Central memory CD4-positive, alpha-beta T cell (primary cell): Measurements from ENCODE around the gene BAIAP2L1.
"Not testable (repeated sequence)": the region's sequence is repeated elsewhere in the genome, so short reads cannot be mapped to it uniquely, and the experiment has no call there.

Experiments used
- DNase-seq: peaks from one replicate; pipeline ENCODE4 v3.0.0; 2022

Gene BAIAP2L1

DNA sequence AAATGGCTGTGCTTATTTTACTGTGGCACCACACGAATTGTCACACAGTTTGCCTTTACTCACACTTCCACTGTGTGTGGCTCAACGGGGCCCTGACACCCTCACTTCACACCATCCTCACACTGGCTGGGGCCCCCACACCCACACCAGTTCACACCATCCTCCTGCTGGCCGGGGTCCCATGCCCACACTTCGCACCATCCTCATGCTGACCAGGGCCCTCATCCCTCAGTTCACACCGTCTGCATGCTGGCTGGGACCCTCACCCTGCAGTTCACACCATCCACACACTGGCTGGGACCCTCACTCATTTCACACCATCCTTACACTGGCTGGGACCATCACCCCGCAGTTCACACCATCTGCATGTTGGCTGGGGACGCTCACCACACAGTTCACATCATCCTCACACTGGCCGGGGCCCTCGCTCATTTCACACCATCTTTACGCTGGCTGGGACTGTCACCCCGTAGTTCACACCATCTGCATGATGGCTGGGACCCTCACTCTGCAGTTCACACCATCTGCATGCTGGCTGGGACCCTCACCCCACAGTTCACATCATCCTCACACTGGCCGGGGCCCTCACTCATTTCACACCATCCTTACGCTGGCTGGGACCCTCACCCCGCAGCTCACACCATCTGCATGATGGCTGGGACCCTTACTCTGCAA, 83.4 kb downstream of the BAIAP2L1 start:
- no peak for DNase-seq

DNA sequence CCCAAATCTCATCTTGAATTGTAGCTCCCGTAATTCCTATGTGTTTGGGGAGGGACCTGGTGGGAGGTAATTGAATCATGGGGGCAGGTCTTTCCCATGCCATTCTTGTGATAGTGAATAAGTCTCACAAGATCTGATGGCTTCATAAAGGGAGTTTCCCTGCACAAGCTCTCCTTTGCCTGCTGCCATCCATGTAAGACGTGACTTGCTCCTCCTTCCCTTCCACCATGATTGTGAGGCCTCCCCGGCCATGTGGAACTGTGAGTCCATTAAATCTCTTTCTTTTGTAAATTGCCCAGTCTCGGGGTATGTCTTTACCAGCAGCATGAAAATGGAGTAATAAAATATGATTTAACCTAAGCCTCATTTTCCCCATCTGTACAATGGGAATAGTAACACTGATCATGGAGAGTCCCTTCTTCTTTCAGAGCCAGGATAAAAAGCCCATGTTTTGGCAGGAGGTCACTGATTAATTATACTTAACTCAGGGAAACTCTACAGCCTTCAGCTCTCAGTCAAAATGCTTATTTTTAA, 84.8 kb downstream of the BAIAP2L1 start:
- DNase-seq = not testable (repeated sequence)

- no peak for DNase-seq
Measured at GRCh38 chr7:98315318-98315993, 85.4 kb downstream of the BAIAP2L1 start.

- no peak for DNase-seq
Measured at GRCh38 chr7:98314469-98314868, 86.4 kb downstream of the BAIAP2L1 start.

DNA sequence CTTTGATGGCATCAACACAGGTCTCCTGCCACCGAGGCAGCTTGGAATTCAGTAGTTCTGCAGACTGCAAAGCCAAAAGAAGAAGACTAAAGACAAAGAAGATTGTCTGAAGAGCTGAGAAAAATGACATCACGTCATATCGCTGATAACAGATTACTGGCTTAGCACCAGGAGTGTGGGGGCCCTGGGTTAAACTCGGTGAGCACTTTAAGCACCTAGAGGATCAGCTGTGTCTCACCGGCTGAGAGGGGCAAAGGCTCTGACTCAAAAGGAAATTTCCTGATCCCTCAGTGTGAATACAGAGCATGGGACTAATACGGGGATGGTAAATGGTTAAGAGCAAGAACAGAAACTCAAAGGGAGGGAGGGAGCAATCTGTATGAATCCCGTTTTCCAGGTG, 88.7 kb downstream of the BAIAP2L1 start:
- DNase-seq = no peak

- DNase-seq = no peak
Measured at GRCh38 chr7:98309566-98309965, 91.3 kb downstream of the BAIAP2L1 start.

DNA sequence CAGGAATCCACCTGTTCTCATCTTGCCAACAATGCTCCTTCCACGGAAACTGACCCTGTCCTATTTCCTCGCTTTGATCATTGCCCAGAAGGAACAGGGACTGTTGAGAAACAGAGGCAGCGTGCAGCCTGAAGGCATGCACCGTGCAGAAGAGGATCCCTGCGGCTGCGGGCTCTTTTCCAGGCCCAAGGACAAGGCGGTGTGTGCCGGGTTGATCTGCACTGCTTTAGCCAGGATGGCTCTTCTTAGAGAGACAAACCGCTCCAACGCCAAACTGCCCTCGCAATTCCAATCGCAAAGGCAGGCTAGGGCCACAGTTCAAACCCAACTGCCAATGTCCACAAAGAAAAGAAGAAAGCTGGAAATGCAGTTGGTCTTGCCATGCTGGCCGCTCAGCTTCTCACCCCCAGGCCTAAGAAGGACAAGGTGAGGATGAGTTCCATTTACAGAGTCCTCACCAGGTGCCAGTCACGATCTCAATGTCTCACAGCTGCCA, 92.9 kb downstream of the BAIAP2L1 start:
- DNase-seq = no peak

DNA sequence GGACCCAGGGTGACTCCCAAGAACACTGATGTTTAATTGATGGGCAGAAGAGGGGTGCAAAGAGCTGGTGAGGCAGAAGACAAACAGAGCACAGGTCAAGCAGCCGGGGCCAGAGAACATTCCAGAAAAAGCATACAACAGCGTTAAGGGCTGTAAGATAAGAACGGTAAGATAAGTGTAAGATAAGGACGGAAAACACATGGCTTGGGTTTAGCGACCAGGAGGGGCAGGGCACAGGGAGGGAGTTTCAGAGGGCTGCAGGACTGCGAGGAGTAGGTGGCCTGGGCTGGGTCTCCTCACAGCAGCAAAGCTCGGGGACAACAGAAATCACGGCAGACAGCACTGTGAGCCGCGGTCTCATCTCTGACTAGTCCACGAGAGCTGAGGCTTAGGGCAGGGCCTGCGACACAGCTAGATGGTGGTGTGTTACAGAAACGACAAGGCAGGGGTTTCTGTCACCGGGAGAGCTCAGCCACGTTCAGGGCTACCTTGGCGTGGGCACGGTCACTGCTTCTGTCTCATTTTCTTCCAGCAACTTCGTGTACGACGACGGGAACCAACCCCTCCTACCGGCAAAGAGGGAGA, 94.8 kb downstream of the BAIAP2L1 start:
- no peak for DNase-seq

DNA sequence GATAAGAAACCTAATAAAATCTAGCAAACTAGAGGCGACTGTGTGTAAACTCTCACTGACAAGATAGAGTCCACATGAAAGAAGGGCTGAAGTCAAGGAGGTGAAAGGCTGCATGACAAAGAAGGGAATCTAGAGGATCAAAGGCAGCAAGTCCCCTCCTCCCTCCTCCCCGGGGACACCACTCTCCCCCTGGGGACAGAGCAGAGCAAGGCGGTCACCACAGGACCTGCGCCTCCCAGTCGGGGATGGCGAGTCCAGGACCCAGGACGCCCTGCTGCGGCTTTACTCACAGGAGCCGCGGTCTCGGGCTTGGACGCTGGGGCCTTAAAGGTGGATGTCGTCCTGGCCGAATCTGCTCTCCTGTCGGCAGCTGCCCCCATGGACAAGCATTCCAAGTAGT, 97.0 kb downstream of the BAIAP2L1 start:
- no peak for DNase-seq

- no peak for DNase-seq
Measured at GRCh38 chr7:98303176-98303865, 97.6 kb downstream of the BAIAP2L1 start.

GRCh38 chr7:98301693-98302470, 99.0 kb downstream of the BAIAP2L1 start:
- no peak for DNase-seq

DNA sequence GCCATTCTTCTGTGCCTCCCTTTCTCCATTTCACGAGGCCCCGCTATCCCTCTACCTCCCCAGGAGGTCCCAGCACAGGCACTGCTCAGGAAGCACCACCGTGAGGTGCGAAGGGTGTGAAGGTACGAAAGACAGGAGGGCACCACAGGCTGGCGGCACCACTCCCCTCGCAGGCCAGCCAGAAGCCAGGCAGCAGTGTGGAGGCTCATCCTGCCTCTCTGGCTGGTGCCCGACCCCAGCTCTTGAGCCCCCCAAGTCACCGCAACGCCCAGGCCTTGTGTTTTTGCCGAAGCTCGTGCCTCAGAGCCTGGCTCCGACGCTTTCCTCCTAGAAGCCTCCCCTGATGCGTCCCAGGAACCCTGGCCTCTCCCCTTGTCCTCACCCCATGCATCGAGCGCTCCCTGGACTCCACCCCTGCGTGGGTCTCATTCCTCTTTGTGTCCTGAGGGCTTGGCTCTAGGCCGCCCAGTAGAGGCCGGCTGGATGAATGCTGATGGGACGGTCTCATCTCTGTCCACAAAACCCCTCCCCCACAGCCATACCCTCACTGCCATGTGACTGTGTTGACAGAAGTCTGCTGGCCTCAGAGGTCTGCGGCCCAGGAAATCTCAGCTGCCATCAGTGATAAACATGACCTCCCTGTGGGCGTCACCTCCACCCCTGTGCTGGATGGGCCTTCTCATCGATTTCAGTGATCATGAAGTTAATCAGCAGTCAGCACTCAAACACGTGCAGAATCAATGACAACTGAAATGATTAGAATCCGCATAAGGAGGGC, 100.1 kb downstream of the BAIAP2L1 start:
- DNase-seq = no peak

DNA sequence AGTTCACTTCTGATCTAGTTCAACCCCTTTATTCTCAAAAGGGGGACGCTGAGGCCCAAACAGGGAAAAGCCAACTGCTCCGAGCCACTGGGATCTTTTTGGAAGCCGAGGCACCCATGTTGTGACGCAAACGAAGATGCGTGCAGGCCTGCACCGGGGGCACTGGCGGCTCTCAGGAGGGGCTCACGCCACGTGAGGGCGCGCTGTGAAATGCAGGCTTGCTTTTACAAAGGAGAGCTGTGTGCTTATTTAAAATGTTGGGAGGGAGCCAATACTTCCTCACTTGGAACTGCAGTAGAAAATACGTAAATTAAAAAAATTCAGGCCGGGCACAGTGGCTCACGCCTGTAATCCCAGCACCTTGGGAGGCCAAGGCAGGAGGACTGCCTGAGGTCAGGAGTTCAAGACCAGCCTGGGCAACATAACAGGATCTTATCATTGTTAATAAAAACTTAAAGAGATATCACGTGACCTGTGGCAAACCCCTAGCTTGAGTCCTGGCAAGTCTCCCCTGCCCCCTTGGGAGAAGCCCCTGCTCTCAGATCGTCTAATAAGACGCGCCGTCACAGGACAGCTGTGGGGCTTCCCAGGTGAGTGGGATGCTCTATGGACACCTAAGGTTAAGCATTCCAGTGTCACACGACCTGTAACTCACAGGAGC, 103.1 kb downstream of the BAIAP2L1 start:
- no peak for DNase-seq

DNA sequence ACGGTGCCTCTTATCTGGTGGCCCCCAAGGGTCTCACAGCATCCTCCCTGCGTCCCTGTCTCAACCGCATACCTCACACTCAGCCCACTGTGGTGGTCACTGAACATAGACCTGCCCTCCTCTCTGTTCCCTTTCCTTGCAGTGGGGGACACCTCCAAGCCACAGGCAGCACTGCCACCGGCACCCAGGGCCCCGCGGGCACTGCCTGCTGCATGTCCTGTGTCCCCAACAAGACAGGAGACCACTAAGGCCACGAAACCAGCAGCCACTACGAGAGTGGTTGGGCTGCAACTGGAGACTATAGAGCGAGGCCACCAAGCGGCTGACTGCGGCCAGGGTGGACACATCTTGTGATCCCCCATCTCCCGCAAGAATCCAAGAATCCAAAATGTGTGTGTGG, 104.1 kb downstream of the BAIAP2L1 start:
- no peak for DNase-seq

- no peak for DNase-seq
Measured at GRCh38 chr7:98295467-98296192, 105.3 kb downstream of the BAIAP2L1 start.

- DNase-seq = no peak
Measured at GRCh38 chr7:98294798-98295382, 106.0 kb downstream of the BAIAP2L1 start.

GRCh38 chr7:98294326-98294725, 106.6 kb downstream of the BAIAP2L1 start:
- no peak for DNase-seq

DNA sequence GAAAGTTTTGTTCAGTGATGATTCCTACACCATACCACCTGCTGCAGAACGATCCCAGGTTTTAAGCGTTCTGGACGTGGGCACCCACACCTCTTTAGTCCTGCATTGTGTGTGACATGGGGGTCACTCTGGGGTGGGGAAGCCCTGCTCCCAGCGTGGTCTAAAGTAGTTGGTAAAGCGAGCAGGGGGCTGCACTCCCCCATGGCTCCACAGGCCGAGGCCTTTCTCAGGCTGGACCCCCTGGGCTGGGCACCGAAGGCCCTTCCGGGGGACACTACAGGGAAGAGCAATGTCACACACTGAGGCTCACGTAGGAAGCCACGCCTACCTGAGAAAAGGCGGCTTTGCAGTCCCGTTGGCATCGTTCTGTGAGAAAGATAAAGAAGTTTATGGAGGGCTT, 107.1 kb downstream of the BAIAP2L1 start:
- no peak for DNase-seq

- DNase-seq = no peak
Measured at GRCh38 chr7:98293265-98293664, 107.6 kb downstream of the BAIAP2L1 start.

DNA sequence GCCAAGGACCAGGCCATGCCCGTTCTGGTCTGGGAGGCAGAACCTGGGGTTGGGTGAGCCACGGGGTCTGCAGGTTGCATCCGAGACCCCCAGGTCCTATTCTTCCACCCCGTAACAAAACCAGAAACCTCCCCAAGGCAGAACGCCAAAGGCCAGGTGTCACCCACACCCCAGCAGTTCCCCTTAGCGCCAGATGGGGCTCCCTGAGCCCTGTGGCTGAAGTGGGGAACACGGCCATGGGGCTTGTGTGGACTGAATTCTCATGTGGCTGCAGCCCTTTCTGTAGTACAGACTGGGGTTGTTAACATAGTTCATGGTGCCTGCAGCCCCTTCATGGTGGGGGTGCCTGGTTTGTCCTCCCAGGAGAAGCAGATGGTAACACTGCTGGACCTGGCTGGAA, 109.2 kb downstream of the BAIAP2L1 start:
- DNase-seq = no peak
